Measurements from ENCODE around the gene SLC22A23. TPM values are rescaled to one million over a fixed set of nuclear protein-coding genes. Genes with fewer than 3 reads are reported as not detected.

SLC22A23 gene
- total RNA-seq, 4 donors from 2014 or later = 26.6 to 42.6 (median 37.6) TPM

GRCh38 chr6:3260772-3261517 lies 195.9 kb downstream of the SLC22A23 start:
- intact Hi-C loops (cut with DNase I) = no loop called here
- Histone ChIP-seq H3K9me3 (no peaks in the 10 kb centered on the region), H3K4me1 (peaks cover 23 to 73% (median 37%) of the 10 kb centered on the region in 3 donors), H3K4me3 (peak overlapping the region in 2 of 4 donors; percentile 3 to 83), H3K36me3 (peaks cover 8 to 24% (median 10%) of the 10 kb centered on the region in 3 donors), H3K27me3 (no peaks in the 10 kb centered on the region), H3K27ac (peak overlapping the region in 3 of 4 donors; percentile 39 to 44 (median 40))
- 65 to 74% methylated on average over 13 to 17 of the region's 17 CpGs for WGBS, 2 donors
- no peak for DNase-seq
- TF ChIP-seq CTCF (IDR thresholded peaks at IDR 0.05) = no peak
- TF ChIP-seq POLR2A (IDR thresholded peaks at IDR 0.05) = no peak

GRCh38 chr6:3260296-3260695 lies 196.6 kb downstream of the SLC22A23 start:
- Histone ChIP-seq H3K27ac (peak overlapping the region in 3 of 4 donors; percentile 39 to 44 (median 40)), H3K36me3 (peaks cover 8 to 20% (median 10%) of the 10 kb centered on the region in 3 donors), H3K9me3 (no peaks in the 10 kb centered on the region), H3K27me3 (no peaks in the 10 kb centered on the region), H3K4me1 (peaks cover 23 to 68% (median 32%) of the 10 kb centered on the region in 3 donors), H3K4me3 (peak overlapping the region in 3 of 4 donors; percentile 3 to 99 (median 83))
- WGBS, 2 donors = 47 to 80% methylated on average over 11 of the region's 14 CpGs
- no peak for DNase-seq
- intact Hi-C loops (cut with DNase I) = no loop called here
- TF ChIP-seq POLR2A (IDR thresholded peaks at IDR 0.05) = no peak
- TF ChIP-seq CTCF (IDR thresholded peaks at IDR 0.05) = no peak

GRCh38 chr6:3259491-3259958 lies 197.3 kb downstream of the SLC22A23 start:
- Histone ChIP-seq H3K27me3 (no peaks in the 10 kb centered on the region), H3K27ac (peak overlapping the region; percentile 82 to 94 (median 90)), H3K4me1 (peaks cover 23 to 60% (median 27%) of the 10 kb centered on the region in 3 donors), H3K9me3 (no peaks in the 10 kb centered on the region), H3K36me3 (peaks cover 8 to 13% (median 10%) of the 10 kb centered on the region in 3 donors), H3K4me3 (peak overlapping the region; percentile 65 to 99 (median 88))
- intact Hi-C loops (cut with DNase I) = no loop called here
- 0% methylated on average over 19 to 20 of the region's 21 CpGs for WGBS, 2 donors
- no peak for DNase-seq
- peak in 1 of 6 experiments; percentile 12 for TF ChIP-seq CTCF (IDR thresholded peaks at IDR 0.05)
- no peak for TF ChIP-seq POLR2A (IDR thresholded peaks at IDR 0.05)

- H3K27me3 ChIP-seq = no peaks in the 10 kb centered on the region
- peak within 1 kb of the TSS; percentile 82 to 94 (median 90) for H3K27ac ChIP-seq
- DNase-seq = peak; percentile 56
- peaks cover 4 to 9% (median 7%) of the 10 kb centered on the region in 3 donors for H3K36me3 ChIP-seq
- TF ChIP-seq CTCF (IDR thresholded peaks at IDR 0.05) (peak in 1 of 6 experiments; percentile 13), POLR2A (IDR thresholded peaks at IDR 0.05) (peak in 2 of 4 donors; percentile 58 to 76)
- no peaks in the 10 kb centered on the region for H3K9me3 ChIP-seq
- H3K4me1 ChIP-seq = peaks cover 23 to 54% (median 23%) of the 10 kb centered on the region in 3 donors
- WGBS, 2 donors = 0 to 2% methylated on average over 9 to 10 of the region's 80 CpGs
- intact Hi-C loops (cut with DNase I) = no loop called here
- H3K4me3 ChIP-seq = peak within 1 kb of the TSS; percentile 65 to 99 (median 88)
These were observed 197.9 kb downstream of the SLC22A23 start, which contains the start of gene PSMG4 for GRCh38 chr6:3258720-3259490. Gene PSMG4, plus strand, starts transcription at chr6:3258947. Its CDS starts 76 bp downstream, at chr6:3259023.
